GM23338 (cell line): ENCODE measurements around the gene MYO5B. TPM values are rescaled to one million over a fixed set of nuclear protein-coding genes. Genes with fewer than 3 reads are reported as not detected.

Experiments
- ATAC-seq: fragments of 200-7000 bp; cut with Tn5 transposase; 3 replicates; pipeline ENCODE4 v1.9.1; 2020
- DNase-seq: peaks from one replicate; pipeline ENCODE4 v3.0.0-alpha.2; 2015; ENCODE audit warnings: low spot score
- H2AFZ ChIP-seq: fragments of 200-600 bp; sonication (generic); 2 replicates; pipeline ENCODE4 v1.8.0; 2016; ENCODE audit warnings: antibody characterized with exemption, mild to moderate bottlenecking, moderate library complexity
- H3F3A ChIP-seq: fragments of 200-600 bp; sonication (generic); replicated peaks from 2 replicates; pipeline ENCODE4 v1.8.0; 2017; ENCODE audit warnings: antibody characterized with exemption, mixed run types, low read depth
- H3K27ac ChIP-seq: fragments of 200-600 bp; sonication (generic); 2 replicates; pipeline ENCODE4 v1.6.1; 2016; ENCODE audit warnings: low read depth
- H3K27me3 ChIP-seq: fragments of 200-600 bp; sonication (generic); 2 replicates; pipeline ENCODE4 v1.8.0; 2016; ENCODE audit warnings: mild to moderate bottlenecking, mixed run types, moderate library complexity; ENCODE audit not compliant: insufficient read depth
- H3K36me3 ChIP-seq: fragments of 200-600 bp; sonication (generic); 2 replicates; pipeline ENCODE4 v1.8.0; 2016; ENCODE audit warnings: mild to moderate bottlenecking; ENCODE audit not compliant: insufficient read depth
- H3K4me1 ChIP-seq: fragments of 200-600 bp; sonication (generic); 2 replicates; pipeline ENCODE4 v1.8.0; 2016; ENCODE audit warnings: mild to moderate bottlenecking, moderate library complexity; ENCODE audit not compliant: insufficient read depth
- H3K4me2 ChIP-seq: fragments of 200-600 bp; sonication (generic); 2 replicates; pipeline ENCODE4 v1.7.1; 2017; ENCODE audit warnings: mixed run types
- H3K4me3 ChIP-seq: fragments of 200-600 bp; sonication (generic); 2 replicates; pipeline ENCODE4 v1.6.1; 2016; ENCODE audit warnings: mixed run types
- H3K79me2 ChIP-seq: fragments of 200-600 bp; sonication (generic); replicated peaks from 2 replicates; pipeline ENCODE4 v1.8.0; 2017; ENCODE audit warnings: mild to moderate bottlenecking; ENCODE audit not compliant: insufficient read depth
- H3K9me2 ChIP-seq: fragments of 200-600 bp; sonication (generic); 2 replicates; pipeline ENCODE4 v1.8.0; 2017; ENCODE audit not compliant: insufficient read depth
- H4K20me1 ChIP-seq: fragments of 200-600 bp; sonication (generic); replicated peaks from 2 replicates; pipeline ENCODE4 v1.8.0; 2017; ENCODE audit warnings: mild to moderate bottlenecking; ENCODE audit not compliant: insufficient read depth
- H3K27ac Mint-ChIP-seq: 2 replicates; pipeline ENCODE4 v1.8.0; 2020; ENCODE audit warnings: inconsistent platforms, mild to moderate bottlenecking, moderate library complexity, mixed read lengths
- H3K27me3 Mint-ChIP-seq: 3 replicates; pipeline ENCODE4 v1.8.0; 2022; ENCODE audit warnings: low read depth, mild to moderate bottlenecking, moderate library complexity, mixed read lengths, inconsistent platforms; ENCODE audit not compliant: insufficient read depth, poor library complexity
- H3K36me3 Mint-ChIP-seq: 3 replicates; pipeline ENCODE4 v1.8.0; 2021; ENCODE audit warnings: low read depth, mild to moderate bottlenecking, inconsistent platforms, moderate library complexity, mixed read lengths
- H3K4me1 Mint-ChIP-seq: 3 replicates; pipeline ENCODE4 v1.8.0; 2020; ENCODE audit warnings: mild to moderate bottlenecking, inconsistent platforms, mixed read lengths
- H3K4me3 Mint-ChIP-seq: 3 replicates; pipeline ENCODE4 v1.8.0; 2021; ENCODE audit warnings: moderate library complexity, mild to moderate bottlenecking, inconsistent platforms, mixed read lengths
- H3K9me3 Mint-ChIP-seq: 3 replicates; pipeline ENCODE4 v1.8.0; 2020; ENCODE audit warnings: moderate library complexity, mild to moderate bottlenecking, inconsistent platforms, mixed read lengths
- CREB1 ChIP-seq: fragments of 250-450 bp; sonication (Bioruptor Pico); IDR thresholded peaks from 2 replicates; pipeline ENCODE4 v1.5.0; 2020; ENCODE audit warnings: low read depth, mild to moderate bottlenecking, moderate library complexity
- CTCF ChIP-seq, 2 experiments: fragments of 200-600 bp in 1 of 2; sonication (generic) in 1 of 2; conservative IDR thresholded peaks; 2 replicates each; pipeline versions ENCODE4 v1.5.1 to v1.6.1; 2016 to 2017; ENCODE audit warnings: antibody characterized with exemption in 2 of 2, low read depth in 2 of 2, mild to moderate bottlenecking in 2 of 2, moderate library complexity in 1 of 2
- ETS1 ChIP-seq: IDR thresholded peaks from 2 replicates; pipeline ENCODE4 v1.6.1; 2016; ENCODE audit warnings: antibody characterized with exemption
- EZH2 ChIP-seq: fragments of 200-600 bp; sonication (generic); IDR thresholded peaks from one replicate; pipeline ENCODE4 v1.8.0; 2017; ENCODE audit warnings: antibody characterized with exemption, mild to moderate bottlenecking, low read depth; ENCODE audit not compliant: unreplicated experiment
- EZH2phosphoT487 ChIP-seq: fragments of 200-600 bp; sonication (generic); IDR thresholded peaks from one replicate; pipeline ENCODE4 v1.8.1; 2018; ENCODE audit warnings: antibody characterized with exemption; ENCODE audit not compliant: unreplicated experiment
- JUNB ChIP-seq: IDR thresholded peaks from one replicate; pipeline ENCODE4 v1.6.1; 2016; ENCODE audit warnings: antibody characterized with exemption; ENCODE audit not compliant: unreplicated experiment
- NANOG ChIP-seq: IDR thresholded peaks from 2 replicates; pipeline ENCODE4 v1.6.1; 2016; ENCODE audit warnings: antibody characterized with exemption, borderline replicate concordance
- POLR2AphosphoS5 ChIP-seq: IDR thresholded peaks from 2 replicates; pipeline ENCODE4 v1.6.1; 2016; ENCODE audit warnings: antibody characterized with exemption, low read depth
- REST ChIP-seq: IDR thresholded peaks from one replicate; pipeline ENCODE4 v1.6.1; 2018; ENCODE audit warnings: antibody characterized with exemption; ENCODE audit not compliant: unreplicated experiment
- STAT1 ChIP-seq: IDR thresholded peaks from one replicate; pipeline ENCODE4 v1.6.1; 2016; ENCODE audit warnings: antibody characterized with exemption; ENCODE audit not compliant: unreplicated experiment
- ZNF114 ChIP-seq: fragments of 250-450 bp; sonication (Bioruptor Pico); IDR thresholded peaks from 2 replicates; pipeline ENCODE4 v1.5.0; 2020; ENCODE audit warnings: mild to moderate bottlenecking, moderate library complexity
- ZNF331 ChIP-seq: fragments of 250-450 bp; sonication (Bioruptor Pico); IDR thresholded peaks from 2 replicates; pipeline ENCODE4 v1.5.0; 2020; ENCODE audit warnings: low read depth, mild to moderate bottlenecking, moderate library complexity
- ZNF462 ChIP-seq: fragments of 250-450 bp; sonication (Bioruptor Pico); IDR thresholded peaks from 2 replicates; pipeline ENCODE4 v1.5.0; 2020; ENCODE audit warnings: mild to moderate bottlenecking, moderate library complexity
- polyA plus RNA-seq: library from polyadenylated mRNA; unstranded; fragments of >200 nt; fragmentation: Nextera tagmentation; extraction: Ambion mirVana; gene quantifications from 2 replicates; pipeline ENCODE4 v1.2.1, GENCODE V29; 2016
- total RNA-seq: library from RNA; depleted of rRNA; stranded (reverse); fragments of >200 nt; shearing (Covaris generic); gene quantifications from 2 replicates; pipeline ENCODE4 v1.2.3, GENCODE V29; 2014

MYO5B gene
- total and polyA plus RNA-seq, 2 experiments from 2014 or later: 3.2 to 19.1 TPM

- H3K27ac ChIP-seq: no peak overlapping the region
- H3K4me1 ChIP-seq: peaks cover 7% of the 10 kb centered on the region; the same call in 1 of the 2 replicates
- no peaks in the 10 kb centered on the region for H3K27me3 ChIP-seq
- peak; percentile 45 for DNase-seq
- Mint-ChIP-seq H3K4me3 (peak overlapping the region; percentile 8; the same call in 1 of the 3 replicates), H3K4me1 (peaks cover 6% of the 10 kb centered on the region), H3K9me3 (peaks cover 27% of the 10 kb centered on the region), H3K27ac (no peak overlapping the region), H3K36me3 (peaks cover 75% of the 10 kb centered on the region), H3K27me3 (peaks cover 3% of the 10 kb centered on the region)
- H3F3A ChIP-seq: no peaks in the 10 kb centered on the region
- H3K36me3 ChIP-seq: peaks cover 39% of the 10 kb centered on the region
- H3K4me2 ChIP-seq: 0 out of 2 replicates have a peak overlapping the region, but pooled peaks have one; percentile 1
- no peak overlapping the region for H2AFZ ChIP-seq
- peaks cover 12% of the 10 kb centered on the region; the same call in 1 of the 2 replicates for H3K79me2 ChIP-seq
- ATAC-seq: peak; percentile 55
- H3K4me3 ChIP-seq: no peak overlapping the region
- no peaks in the 10 kb centered on the region for H4K20me1 ChIP-seq
- TF ChIP-seq ZNF114 (CRISPR knock-in tag): no peak
- TF ChIP-seq REST: no peak
- TF ChIP-seq CTCF (conservative IDR thresholded peaks at IDR 0.05; ENCODE audit: low read depth in 2 of 2): no peak
- no peak for TF ChIP-seq CREB1
- no peak for TF ChIP-seq ETS1
- TF ChIP-seq NANOG: no peak
- no peak for TF ChIP-seq JUNB
- no peak for TF ChIP-seq ZNF462 (CRISPR knock-in tag)
- TF ChIP-seq STAT1: no peak
- TF ChIP-seq EZH2: no peak
- no peak for TF ChIP-seq ZNF331 (CRISPR knock-in tag)
- TF ChIP-seq POLR2AphosphoS5: no peak
- TF ChIP-seq EZH2phosphoT487: no peak
- H3K9me2 ChIP-seq: no peaks in the 10 kb centered on the region
Measured at GRCh38 chr18:49798001-49798400, 396.9 kb downstream of the MYO5B start.
